Fibroblast of the conjunctiva (primary cell): ENCODE results near the gene DPP10.
"Not testable (repeated sequence)": the region's sequence is repeated elsewhere in the genome, so short reads cannot be mapped to it uniquely, and the experiment has no call there.

Experiments used
- DNase-seq: peaks from one replicate; pipeline ENCODE4 v3.0.0-alpha.2; 2010; ENCODE audit warnings: low read depth

DPP10 gene

DNA sequence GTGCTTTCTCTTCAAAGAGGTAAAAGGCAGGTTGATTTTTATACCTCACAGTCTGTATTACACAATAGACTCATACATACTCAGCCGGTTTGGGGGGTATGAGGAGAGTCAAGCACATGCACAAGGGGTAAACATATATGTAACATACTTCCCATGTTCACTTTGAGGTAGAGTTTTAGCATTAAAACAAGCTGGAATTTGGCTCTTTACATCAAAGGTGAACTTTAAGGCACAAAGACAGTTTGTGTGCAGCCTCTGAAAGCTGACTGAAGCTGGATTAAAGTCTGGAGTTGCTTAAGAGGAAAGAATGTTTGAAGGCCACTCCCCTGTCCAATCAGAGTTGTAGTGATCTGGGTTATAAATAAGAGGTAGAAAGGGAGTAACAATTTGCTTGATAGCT lies 282.0 kb downstream of the DPP10 start:
- no peak for DNase-seq

GRCh38 chr2:114727012-114727411 lies 284.6 kb downstream of the DPP10 start:
- DNase-seq: no peak

GRCh38 chr2:114728372-114728771 lies 285.9 kb downstream of the DPP10 start:
- no peak for DNase-seq

- no peak for DNase-seq
Measured at GRCh38 chr2:114729026-114729425, 286.6 kb downstream of the DPP10 start.

DNA sequence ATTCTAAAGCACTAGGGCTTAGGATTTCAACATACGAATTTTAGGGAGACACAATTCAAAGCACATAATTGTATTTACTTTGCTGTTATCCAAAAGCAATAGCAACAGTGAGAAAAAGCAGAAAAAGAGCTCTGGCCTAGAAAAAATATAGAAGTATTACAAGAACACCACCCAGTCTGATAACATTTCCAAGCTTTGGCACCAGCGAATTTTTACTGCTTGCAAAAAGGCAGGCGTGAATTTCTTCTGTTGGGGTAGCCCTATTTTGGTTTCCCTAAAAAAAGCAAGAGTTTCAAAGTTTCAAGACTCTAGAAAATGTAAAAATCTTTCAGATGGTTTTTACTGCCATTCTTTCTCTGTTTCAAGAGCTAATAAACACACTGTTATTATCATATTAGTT lies 292.7 kb downstream of the DPP10 start:
- DNase-seq: no peak

DNA sequence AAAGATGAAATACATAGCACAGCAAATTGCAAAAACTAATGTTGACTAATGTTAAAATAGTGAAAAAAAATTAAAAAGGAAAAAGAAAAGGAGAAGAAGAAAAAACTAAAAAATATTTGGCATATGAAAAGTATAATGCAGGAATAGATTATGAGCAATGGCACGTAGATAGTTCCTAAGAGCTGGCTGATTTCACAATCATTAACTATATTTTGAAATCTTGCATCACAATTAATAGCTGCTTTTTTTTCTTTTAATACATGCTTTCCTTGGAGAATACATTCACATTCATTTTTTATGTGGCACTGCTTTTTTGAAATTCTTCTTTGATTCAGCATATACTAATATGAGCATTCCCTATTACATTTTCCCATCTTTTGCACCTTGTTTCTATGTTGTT lies 299.8 kb downstream of the DPP10 start:
- DNase-seq: no peak

GRCh38 chr2:114745700-114746099 lies 303.3 kb downstream of the DPP10 start:
- DNase-seq: no peak

DNA sequence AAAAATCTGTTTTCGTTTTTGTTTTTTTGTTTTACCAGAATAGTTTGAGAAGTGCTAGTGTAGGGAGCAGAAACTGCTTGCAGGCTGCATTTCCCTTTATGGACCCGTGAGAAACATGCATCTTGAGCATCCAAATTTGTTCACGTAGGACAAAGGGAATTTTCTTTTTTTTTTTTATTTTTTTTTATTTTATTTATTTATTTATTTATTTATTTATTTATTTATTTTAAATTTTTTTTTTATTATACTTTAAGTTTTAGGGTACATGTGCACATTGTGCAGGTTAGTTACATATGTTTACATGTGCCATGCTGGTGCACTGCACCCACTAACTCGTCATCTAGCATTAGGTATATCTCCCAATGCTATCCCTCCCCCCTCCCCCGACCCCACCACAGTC lies 305.7 kb downstream of the DPP10 start:
- DNase-seq: not testable (repeated sequence)

- no peak for DNase-seq
Measured at GRCh38 chr2:114752425-114752824, 310.0 kb downstream of the DPP10 start.

DNA sequence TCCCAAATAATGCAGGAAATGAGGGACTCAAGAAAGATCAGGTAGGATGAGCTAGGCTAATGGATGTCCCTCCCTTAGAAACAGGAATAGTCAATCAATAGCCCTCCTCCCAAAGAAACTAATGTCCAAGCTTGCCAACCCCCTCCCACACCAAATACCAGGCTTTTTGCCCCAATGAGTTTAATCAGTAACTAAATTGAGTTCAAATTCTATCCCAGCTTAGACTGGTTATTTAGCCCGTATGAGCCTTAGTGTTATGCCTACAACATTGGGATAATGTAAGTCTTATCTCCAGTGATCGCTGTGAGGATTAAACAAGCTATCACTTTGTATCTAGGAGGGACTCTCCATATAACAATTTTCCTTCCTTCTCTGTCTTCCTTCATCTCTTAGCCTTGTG lies 310.7 kb downstream of the DPP10 start:
- DNase-seq: no peak

DNA sequence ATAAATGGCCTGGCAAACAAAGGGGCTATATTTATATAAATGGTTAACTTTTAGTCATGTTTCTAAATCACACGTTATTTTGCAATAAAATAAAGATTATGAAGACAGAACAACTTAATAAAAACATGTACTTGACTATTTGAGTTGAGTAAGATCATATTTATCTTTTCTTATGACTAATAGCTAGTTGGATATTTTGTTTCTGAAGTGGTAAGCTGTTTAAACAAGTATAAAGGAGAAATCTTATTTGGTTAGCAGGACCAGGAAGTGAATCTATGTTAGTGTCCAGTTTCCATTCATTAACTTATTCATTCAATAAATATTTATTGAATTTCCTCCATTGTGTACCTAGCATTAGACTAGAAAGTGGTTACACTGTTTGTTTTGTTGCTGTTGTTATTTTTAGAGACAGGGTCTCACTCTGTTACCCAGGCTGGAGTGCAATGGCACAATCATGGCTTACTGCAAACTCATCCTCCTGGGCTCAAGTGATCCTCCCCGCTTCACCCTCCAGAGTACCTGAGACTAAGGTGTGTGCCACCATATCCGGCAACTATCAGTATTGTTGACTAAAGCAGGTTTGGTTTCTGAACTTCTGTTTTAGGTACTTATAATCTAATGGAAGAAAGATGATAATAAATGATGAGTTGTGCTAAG lies 312.6 kb downstream of the DPP10 start:
- DNase-seq: no peak

DNA sequence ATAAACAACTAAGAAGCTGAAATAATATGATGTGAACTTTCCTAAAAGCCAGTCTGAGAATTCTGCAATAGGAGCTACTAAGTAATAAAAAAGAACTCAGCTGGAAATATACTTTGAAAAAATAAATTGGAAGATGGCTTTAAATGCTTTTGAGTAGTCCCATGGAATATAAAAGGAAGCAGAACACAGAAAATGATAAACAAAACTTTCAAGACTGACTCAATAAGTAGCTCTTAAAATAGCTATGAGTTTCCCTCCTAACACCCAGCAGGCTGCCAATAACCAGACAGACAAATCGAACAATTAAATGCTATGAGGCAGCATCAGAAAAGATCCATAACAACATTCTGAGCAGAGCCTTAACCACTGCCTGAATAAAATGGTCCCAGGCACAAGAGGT lies 319.9 kb downstream of the DPP10 start:
- no peak for DNase-seq

GRCh38 chr2:114762986-114763385 lies 320.5 kb downstream of the DPP10 start:
- DNase-seq: no peak

- DNase-seq: no peak
Measured at GRCh38 chr2:114769110-114769509, 326.7 kb downstream of the DPP10 start.

- no peak for DNase-seq
Measured at GRCh38 chr2:114769991-114770390, 327.6 kb downstream of the DPP10 start.

GRCh38 chr2:114784046-114784445 lies 341.6 kb downstream of the DPP10 start:
- no peak for DNase-seq

GRCh38 chr2:114784890-114785583 lies 342.6 kb downstream of the DPP10 start:
- DNase-seq: no peak

- DNase-seq: no peak
Measured at GRCh38 chr2:114786901-114787300, 344.5 kb downstream of the DPP10 start.

DNA sequence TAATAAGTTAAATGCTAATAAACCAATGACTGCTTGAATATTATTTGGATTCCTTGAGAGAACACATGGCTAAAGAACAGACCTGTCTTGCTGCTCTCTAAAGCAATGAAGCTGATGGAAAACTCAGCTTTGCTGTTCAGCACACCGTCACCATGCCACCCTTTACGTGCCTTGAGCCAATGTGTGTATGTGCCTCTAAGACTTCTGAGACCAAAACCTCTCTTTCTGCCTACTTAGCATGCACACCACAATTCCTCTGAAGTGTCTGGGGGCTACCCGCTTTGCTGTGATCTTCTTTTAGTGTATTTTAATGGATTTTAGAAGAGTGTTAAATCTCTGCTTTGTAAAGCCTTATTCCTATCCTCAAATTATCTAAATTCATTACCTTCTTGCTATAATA lies 345.0 kb downstream of the DPP10 start:
- DNase-seq: no peak

DNA sequence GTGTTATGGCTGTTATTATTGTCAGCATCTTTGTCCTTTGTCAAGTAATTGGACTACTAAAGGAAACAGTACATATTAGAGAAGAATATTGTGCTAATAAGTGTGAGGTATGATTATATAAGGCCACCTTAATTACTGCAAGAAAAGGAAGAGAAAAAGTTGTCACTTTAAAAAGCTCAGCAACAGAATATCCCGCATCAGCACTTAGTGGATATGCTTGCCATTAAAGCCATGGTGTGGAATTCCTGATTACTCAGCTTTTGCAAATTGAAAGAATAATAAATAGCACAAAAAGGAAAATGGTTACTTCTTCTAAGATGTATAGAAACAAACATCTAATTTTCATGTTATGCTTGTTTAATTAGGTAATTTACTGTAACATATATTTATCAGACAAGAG lies 347.5 kb downstream of the DPP10 start:
- DNase-seq: no peak

- DNase-seq: no peak
Measured at GRCh38 chr2:114797540-114797939, 355.1 kb downstream of the DPP10 start.

- no peak for DNase-seq
Measured at GRCh38 chr2:114797942-114798341, 355.5 kb downstream of the DPP10 start.

DNA sequence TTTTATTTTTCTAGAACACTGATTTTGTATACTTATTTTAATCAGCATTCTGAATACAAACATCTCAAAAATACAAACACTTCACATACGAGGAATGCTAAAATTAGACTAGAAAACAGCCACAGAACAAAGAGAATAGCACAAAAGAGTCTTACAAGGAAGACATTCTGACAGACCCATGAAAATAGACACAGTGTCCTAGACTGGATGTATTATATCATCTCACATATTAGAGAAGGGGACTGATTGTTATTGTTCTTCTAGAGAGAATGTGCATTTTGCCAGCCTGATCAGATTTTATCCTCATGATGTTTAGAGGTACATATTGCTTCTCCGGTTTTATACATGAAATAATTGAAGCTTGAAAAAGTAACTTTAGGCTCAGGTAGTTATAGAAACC lies 357.9 kb downstream of the DPP10 start:
- DNase-seq: no peak

- DNase-seq: no peak
Measured at GRCh38 chr2:114805195-114805594, 362.8 kb downstream of the DPP10 start.
